Brain microvascular endothelial cell (primary cell): ENCODE data around the gene SHTN1.

Source experiments
- DNase-seq: peaks from one replicate; pipeline ENCODE4 v3.0.0-alpha.2; 2020
- H3K27ac ChIP-seq: fragments of 250-450 bp; sonication (Bioruptor Pico); 2 replicates; pipeline ENCODE4 v1.5.1; 2020; ENCODE audit warnings: mild to moderate bottlenecking, moderate library complexity
- H3K27me3 ChIP-seq: fragments of 250-450 bp; sonication (Bioruptor Pico); replicated peaks from 2 replicates; pipeline ENCODE4 v1.5.1; 2020; ENCODE audit warnings: mild to moderate bottlenecking
- H3K36me3 ChIP-seq: fragments of 250-450 bp; sonication (Bioruptor Pico); replicated peaks from 2 replicates; pipeline ENCODE4 v1.5.1; 2020; ENCODE audit warnings: mild to moderate bottlenecking
- H3K4me3 ChIP-seq: 2 replicates; pipeline ENCODE4 v1.5.1; 2011; ENCODE audit warnings: low read depth, mild to moderate bottlenecking, control low read depth, low read length, moderate library complexity
- in situ Hi-C: cut with HindIII; loops from 2 replicates; pipeline ENCODE4 v1.10.0; 2017; ENCODE audit warnings: low sequenced_read_pairs, low pct_ligation_motif_present
- TF ChIP-seq, protein P1 (sequence below): IDR thresholded peaks from 2 replicates; pipeline ENCODE4 v1.5.1; 2011; ENCODE audit warnings: low read depth, mild to moderate bottlenecking, moderate library complexity, low read length, control low read depth, inconsistent platforms; ENCODE audit errors: missing control alignments

The SHTN1 gene

DNA sequence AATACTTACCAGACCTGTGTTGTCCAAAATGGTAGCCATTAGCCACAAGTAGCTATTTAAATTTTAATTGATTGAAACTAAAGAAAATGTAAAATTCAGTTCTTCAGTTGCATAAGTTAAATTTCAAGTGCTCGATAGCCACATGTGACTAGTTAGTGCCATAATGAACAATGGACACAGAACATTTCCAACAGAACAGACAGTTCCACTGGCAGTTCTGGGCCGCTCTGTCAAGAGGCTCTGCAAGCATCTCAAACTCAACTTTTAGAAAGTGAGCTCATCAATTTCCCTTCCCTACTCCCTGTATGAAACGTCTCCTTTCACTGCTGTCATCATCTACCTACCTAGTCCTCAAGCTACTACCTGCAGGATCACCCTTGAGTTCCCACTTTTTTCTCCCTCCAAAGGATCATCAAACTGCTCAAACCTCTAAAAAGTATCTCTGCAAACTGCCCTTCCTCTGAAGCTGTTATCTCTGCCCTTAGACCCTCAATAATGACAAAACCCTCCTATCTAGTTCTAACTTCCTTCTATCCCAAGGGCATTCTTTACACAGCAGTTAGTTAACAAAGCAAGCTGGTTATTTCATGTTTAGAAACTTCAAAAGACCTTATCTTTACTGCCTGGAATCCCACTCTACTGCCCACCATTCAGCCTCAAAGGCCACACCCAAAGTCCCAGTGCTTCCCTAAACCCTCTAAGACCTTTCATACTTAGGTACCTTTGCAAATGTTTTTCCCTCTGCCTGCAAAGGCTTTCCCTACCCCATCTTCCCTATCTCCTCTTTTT lies 20.6 kb downstream of the SHTN1 start:
- no peaks in the 10 kb centered on the region for H3K27me3 ChIP-seq
- in situ Hi-C loops, result no loop called here
- TF ChIP-seq, protein P1, sequence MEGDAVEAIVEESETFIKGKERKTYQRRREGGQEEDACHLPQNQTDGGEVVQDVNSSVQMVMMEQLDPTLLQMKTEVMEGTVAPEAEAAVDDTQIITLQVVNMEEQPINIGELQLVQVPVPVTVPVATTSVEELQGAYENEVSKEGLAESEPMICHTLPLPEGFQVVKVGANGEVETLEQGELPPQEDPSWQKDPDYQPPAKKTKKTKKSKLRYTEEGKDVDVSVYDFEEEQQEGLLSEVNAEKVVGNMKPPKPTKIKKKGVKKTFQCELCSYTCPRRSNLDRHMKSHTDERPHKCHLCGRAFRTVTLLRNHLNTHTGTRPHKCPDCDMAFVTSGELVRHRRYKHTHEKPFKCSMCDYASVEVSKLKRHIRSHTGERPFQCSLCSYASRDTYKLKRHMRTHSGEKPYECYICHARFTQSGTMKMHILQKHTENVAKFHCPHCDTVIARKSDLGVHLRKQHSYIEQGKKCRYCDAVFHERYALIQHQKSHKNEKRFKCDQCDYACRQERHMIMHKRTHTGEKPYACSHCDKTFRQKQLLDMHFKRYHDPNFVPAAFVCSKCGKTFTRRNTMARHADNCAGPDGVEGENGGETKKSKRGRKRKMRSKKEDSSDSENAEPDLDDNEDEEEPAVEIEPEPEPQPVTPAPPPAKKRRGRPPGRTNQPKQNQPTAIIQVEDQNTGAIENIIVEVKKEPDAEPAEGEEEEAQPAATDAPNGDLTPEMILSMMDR, result no peak

DNA sequence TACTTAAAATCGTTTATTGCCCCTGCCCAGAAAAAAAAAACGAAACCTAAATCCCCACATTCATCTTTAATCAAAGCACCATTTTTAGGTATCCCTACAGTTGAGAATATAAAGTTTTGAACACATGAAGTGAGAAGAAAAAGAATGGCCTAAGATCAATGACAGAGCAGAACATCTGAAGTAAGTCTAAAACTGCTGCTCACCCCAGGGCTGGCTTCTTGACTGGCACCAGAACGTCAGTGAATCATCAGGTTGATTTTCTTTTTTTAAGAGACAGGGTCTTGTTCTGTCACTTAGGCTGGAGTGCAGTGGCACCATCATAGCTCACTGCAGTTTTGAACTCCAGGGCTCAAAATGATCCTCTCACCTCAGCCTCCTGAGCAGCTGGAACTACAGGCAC lies 24.9 kb downstream of the SHTN1 start:
- H3K27ac ChIP-seq, result no peak overlapping the region
- H3K27me3 ChIP-seq, result no peaks in the 10 kb centered on the region
- no peak for DNase-seq
- TF ChIP-seq, protein P1, result no peak
- in situ Hi-C loops, result no loop called here
- H3K4me3 ChIP-seq, result no peak overlapping the region
- H3K36me3 ChIP-seq, result no peaks in the 10 kb centered on the region

More for the DNA sequence above, 20.6 kb downstream of the SHTN1 start:
- H3K27ac ChIP-seq, result no peak overlapping the region
- no peaks in the 10 kb centered on the region for H3K36me3 ChIP-seq
- H3K4me3 ChIP-seq, result no peak overlapping the region
- no peak for DNase-seq

DNA sequence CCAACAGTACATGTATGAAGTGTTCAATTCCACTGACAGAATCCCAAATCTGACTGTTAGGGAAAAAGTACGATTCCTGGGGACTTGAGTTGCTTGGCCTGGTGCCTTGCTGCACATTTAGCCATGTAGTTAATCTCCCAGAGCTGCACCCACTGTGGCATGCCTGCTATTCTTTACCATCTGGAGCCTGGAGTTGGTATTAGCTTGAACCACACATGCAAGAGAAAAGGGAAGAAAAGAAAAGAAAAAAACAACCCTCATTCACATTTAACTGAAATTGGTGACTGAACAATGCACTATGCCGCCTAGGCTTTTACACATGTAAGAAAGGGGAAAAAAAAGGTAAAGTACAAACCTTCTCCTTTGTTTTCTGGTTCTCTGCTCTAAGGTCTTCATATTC lies 26.1 kb downstream of the SHTN1 start:
- Histone ChIP-seq H3K27ac (no peak overlapping the region), H3K27me3 (no peaks in the 10 kb centered on the region), H3K4me3 (no peak overlapping the region), H3K36me3 (no peaks in the 10 kb centered on the region)
- TF ChIP-seq, protein P1, result no peak
- no peak for DNase-seq
- in situ Hi-C loops, result no loop called here

DNA sequence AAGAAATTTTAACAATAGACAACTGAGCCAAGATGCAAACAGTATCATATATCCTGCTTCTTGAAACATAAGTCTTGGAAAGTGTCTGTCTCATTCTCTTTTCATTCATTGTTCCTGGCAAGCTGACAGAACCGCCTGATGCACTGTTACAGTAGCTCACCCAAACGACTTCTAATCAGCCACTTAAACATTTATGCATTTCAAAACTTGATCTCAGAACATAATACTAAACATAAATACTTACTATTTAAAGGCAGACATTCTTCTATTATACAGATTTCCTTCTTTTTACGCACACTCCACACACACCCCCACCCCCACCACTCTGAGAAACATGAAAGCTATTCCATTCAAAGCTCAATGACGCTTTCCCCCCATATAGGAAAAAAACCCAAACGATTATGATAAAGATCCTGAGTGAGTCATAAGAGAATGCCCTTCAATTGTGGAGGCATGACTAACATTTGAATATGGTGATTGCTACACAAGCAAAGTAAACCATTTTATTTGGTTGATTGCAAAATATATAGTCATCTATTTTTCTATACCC lies 30.5 kb downstream of the SHTN1 start:
- H3K36me3 ChIP-seq, result no peaks in the 10 kb centered on the region
- in situ Hi-C loops, result no loop called here
- DNase-seq, result peak; percentile 77
- H3K27ac ChIP-seq, result peak overlapping the region; percentile 23
- peak overlapping the region; percentile 9 for H3K4me3 ChIP-seq
- TF ChIP-seq, protein P1, result no peak
- no peaks in the 10 kb centered on the region for H3K27me3 ChIP-seq

DNA sequence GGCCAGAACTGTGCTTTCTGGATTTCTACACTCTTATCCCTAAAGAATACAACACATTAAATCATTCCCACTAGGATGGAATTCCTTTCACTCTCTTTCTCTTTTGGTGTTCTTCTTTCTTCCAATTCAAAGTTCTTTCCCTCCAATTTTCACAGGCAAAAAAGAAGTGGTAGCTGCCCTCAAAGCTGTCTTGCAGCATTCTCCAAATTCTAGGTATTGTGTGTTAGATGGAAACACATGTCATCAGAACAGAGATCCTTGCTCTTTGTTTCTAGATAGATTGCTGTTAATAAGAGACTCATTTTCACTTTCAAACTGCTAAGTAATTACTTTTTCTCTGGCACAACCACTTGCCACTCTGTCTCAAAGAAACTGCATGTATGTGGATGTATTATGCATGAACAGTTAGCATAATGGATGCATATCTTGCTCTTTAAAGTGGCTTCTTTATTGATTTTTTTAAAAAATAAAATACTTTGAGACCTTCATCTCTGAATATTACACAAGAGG lies 31.0 kb downstream of the SHTN1 start:
- in situ Hi-C loops, result no loop called here
- TF ChIP-seq, protein P1, result no peak
- no peaks in the 10 kb centered on the region for H3K36me3 ChIP-seq
- no peaks in the 10 kb centered on the region for H3K27me3 ChIP-seq
- peak overlapping the region; percentile 23 for H3K27ac ChIP-seq
- no peak overlapping the region for H3K4me3 ChIP-seq
- no peak for DNase-seq
